LoVo (cell line): ENCODE results near the gene ARHGAP31.

ENCODE experiments used
- DNase-seq: peaks from one replicate; pipeline ENCODE4 v3.0.0-alpha.2; 2016; ENCODE audit warnings: low spot score

The ARHGAP31 gene

GRCh38 chr3:119443179-119443578 lies 149.0 kb downstream of the ARHGAP31 start:
- no peak for DNase-seq

GRCh38 chr3:119444590-119444989 lies 150.4 kb downstream of the ARHGAP31 start:
- no peak for DNase-seq

GRCh38 chr3:119453822-119454221 lies 159.6 kb downstream of the ARHGAP31 start:
- DNase-seq, result no peak

- DNase-seq, result no peak
These were observed 162.3 kb downstream of the ARHGAP31 start for GRCh38 chr3:119456469-119456868.

- no peak for DNase-seq
These were observed 163.1 kb downstream of the ARHGAP31 start for GRCh38 chr3:119457246-119457645.

GRCh38 chr3:119463171-119464169 lies 169.3 kb downstream of the ARHGAP31 start, which contains the start of gene TMEM39A:
TSS of gene TMEM39A (minus strand) at chr3:119463615. CDS start at chr3:119462074, 1,541 bp downstream.
- peak; percentile 98 for DNase-seq

GRCh38 chr3:119468041-119468440 lies 173.9 kb downstream of the ARHGAP31 start:
- DNase-seq, result no peak

- DNase-seq, result no peak
These were observed 175.4 kb downstream of the ARHGAP31 start for GRCh38 chr3:119469418-119470189.
